Glutamatergic neuron (in vitro differentiated cells): ENCODE measurements around the gene FAAP100. TPM values are rescaled to one million over a fixed set of nuclear protein-coding genes. Genes with fewer than 3 reads are reported as not detected.

Experiments
- DNase-seq: peaks from one replicate; pipeline ENCODE4 v3.0.0; 2022
- H3K27ac Mint-ChIP-seq: one replicate; pipeline ENCODE4 v1.8.0; 2020; ENCODE audit warnings: mild to moderate bottlenecking, mixed read lengths, inconsistent platforms; ENCODE audit not compliant: unreplicated experiment
- H3K27me3 Mint-ChIP-seq: one replicate; pipeline ENCODE4 v1.8.0; 2020; ENCODE audit warnings: mild to moderate bottlenecking, moderate library complexity, mixed read lengths, inconsistent platforms; ENCODE audit not compliant: unreplicated experiment
- H3K36me3 Mint-ChIP-seq: one replicate; pipeline ENCODE4 v1.8.0; 2020; ENCODE audit warnings: mild to moderate bottlenecking, mixed read lengths, inconsistent platforms; ENCODE audit not compliant: unreplicated experiment
- H3K4me1 Mint-ChIP-seq: one replicate; pipeline ENCODE4 v1.8.0; 2020; ENCODE audit warnings: mild to moderate bottlenecking, low read depth, mixed read lengths, inconsistent platforms; ENCODE audit not compliant: unreplicated experiment
- H3K4me3 Mint-ChIP-seq: one replicate; pipeline ENCODE4 v1.8.0; 2020; ENCODE audit warnings: mild to moderate bottlenecking, mixed read lengths, inconsistent platforms; ENCODE audit not compliant: unreplicated experiment
- H3K9me3 Mint-ChIP-seq: one replicate; pipeline ENCODE4 v1.8.0; 2020; ENCODE audit warnings: mild to moderate bottlenecking, moderate library complexity, mixed read lengths, inconsistent platforms; ENCODE audit not compliant: unreplicated experiment
- total RNA-seq: library from RNA; stranded (reverse); fragmentation: NEBNext Ultra II Directional; extraction: Animal tissue kit (Norgen Biotek cat#: 25700); gene quantifications from one replicate; pipeline ENCODE4 v1.2.1, GENCODE V29; 2021; ENCODE audit not compliant: unreplicated experiment
- TF ChIP-seq, protein P1 (sequence below): fragments of 200-600 bp; sonication (generic); IDR thresholded peaks from one replicate; pipeline ENCODE4 v1.5.0; 2021; ENCODE audit not compliant: partially characterized antibody, unreplicated experiment

Gene FAAP100
- total RNA-seq, 1 donor from 2014 or later: 56.5 TPM

DNA sequence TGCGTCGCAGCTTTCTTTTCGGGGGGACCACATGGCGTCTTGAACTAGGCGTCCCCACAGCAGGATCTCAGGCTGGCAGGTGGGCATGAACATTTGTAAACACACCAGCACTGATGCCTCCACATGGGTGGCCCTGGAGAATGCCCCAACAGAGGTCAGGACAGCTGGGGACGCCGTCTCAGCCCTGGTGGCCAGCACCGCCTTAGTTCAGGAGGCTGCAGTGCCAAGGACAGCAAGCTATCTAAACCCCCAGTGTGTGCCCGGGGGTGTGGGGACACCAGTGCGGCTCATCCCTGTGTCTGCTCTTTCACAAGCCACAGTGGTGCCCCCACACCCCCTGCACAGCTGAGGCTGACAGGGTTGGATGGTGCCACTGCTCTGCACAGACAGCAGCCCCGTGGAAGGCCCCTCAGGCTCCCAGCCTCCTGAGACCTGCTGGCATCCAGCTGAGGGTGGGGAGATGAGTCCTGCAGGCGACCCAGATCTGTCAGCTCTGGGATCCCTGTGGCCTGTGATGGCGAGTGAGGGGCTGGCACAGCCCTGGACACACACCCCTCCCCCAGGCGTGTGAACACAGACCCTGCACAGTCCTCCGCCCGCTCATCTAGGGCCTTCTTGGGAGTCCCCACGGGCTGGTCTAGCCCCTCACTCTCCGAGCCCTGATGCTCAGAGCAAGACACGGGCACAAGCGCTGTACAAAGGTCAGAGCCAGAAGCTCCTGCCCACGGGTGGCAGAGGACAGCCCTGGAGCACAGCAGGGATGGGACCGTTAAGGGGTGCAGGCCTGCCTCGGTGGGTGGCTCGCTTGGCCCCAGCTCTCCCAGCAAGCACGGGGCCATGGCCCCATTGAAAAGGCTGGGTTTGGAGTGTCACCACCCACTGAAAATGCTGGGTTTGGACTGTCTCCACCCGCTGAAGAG lies 13.2 kb downstream of the FAAP100 start:
- peaks cover 5% of the 10 kb centered on the region for H3K4me1 Mint-ChIP-seq
- DNase-seq: no peak
- no peak overlapping the region for H3K4me3 Mint-ChIP-seq
- H3K27me3 Mint-ChIP-seq: peaks cover 7% of the 10 kb centered on the region
- H3K27ac Mint-ChIP-seq: no peak overlapping the region
- H3K36me3 Mint-ChIP-seq: no peaks in the 10 kb centered on the region
- peaks cover 10% of the 10 kb centered on the region for H3K9me3 Mint-ChIP-seq
- TF ChIP-seq, protein P1, sequence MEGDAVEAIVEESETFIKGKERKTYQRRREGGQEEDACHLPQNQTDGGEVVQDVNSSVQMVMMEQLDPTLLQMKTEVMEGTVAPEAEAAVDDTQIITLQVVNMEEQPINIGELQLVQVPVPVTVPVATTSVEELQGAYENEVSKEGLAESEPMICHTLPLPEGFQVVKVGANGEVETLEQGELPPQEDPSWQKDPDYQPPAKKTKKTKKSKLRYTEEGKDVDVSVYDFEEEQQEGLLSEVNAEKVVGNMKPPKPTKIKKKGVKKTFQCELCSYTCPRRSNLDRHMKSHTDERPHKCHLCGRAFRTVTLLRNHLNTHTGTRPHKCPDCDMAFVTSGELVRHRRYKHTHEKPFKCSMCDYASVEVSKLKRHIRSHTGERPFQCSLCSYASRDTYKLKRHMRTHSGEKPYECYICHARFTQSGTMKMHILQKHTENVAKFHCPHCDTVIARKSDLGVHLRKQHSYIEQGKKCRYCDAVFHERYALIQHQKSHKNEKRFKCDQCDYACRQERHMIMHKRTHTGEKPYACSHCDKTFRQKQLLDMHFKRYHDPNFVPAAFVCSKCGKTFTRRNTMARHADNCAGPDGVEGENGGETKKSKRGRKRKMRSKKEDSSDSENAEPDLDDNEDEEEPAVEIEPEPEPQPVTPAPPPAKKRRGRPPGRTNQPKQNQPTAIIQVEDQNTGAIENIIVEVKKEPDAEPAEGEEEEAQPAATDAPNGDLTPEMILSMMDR: no peak

DNA sequence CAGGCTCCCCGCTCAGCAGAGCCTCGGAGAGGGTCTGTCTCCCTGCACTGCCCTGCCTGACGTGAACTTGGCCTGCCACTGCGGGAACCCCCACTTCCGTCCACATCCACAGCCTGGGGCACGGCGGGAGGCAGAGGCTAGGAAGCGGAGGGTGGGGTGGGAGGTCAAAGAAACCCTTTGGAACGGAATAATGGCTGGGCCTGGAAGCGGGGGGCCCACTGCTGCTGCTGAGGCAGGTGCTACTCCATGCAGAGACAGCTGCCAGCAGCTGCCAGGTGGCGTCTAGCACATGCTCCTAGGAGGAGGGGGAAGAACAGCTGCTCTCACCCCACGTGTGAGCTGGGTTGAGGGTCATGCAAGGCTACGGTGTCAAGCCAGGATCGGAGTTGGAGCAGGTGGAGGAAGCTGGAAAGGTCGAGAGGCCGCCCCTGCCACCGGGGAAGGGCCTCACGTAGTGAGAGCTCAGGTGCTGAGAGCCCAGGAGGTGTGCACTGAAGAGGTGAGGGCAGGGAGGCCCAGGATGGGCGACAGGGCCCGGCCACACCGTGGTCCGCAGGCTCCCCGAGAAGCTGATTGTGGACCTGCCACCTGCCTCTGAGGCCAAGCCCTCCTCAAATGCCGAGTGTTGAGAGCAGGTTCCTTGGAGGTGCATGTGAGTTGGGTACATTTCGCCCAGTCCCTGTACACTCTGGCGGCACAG lies 14.1 kb downstream of the FAAP100 start:
- Mint-ChIP-seq H3K9me3 (peaks cover 10% of the 10 kb centered on the region), H3K27ac (peak overlapping the region; percentile 90), H3K27me3 (peaks cover 7% of the 10 kb centered on the region), H3K36me3 (no peaks in the 10 kb centered on the region), H3K4me3 (peak overlapping the region; percentile 55), H3K4me1 (peaks cover 5% of the 10 kb centered on the region)
- TF ChIP-seq, protein P1: no peak
- DNase-seq: peak; percentile 54

DNA sequence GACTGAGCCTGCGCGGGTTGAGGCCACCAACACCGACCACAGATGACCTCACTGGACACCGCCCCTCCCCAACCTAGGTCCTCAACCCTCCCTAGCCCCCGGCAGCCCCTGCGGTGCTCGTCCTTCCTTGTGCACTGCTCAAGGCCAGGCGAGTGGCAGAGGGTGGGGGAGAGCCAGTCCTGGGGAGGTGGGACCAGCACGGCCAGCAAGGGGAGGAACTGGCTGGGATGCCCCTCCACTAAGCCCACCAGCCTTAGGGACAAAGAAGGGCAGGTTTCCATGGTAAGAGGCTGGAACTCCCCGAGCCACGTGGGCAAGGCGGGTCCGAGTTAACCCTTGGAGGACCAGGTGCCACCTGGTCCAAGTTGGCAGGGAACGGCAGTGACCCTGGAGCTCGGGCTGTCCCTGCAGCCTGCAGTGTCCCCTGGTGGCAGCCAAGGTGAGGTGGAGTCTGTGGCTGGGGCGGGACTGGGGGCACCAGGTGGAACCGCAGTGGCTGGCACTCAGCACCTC lies 14.8 kb downstream of the FAAP100 start:
- Mint-ChIP-seq H3K4me1 (peaks cover 5% of the 10 kb centered on the region), H3K9me3 (peaks cover 10% of the 10 kb centered on the region), H3K27ac (peak overlapping the region; percentile 90), H3K27me3 (peaks cover 7% of the 10 kb centered on the region), H3K4me3 (no peak overlapping the region), H3K36me3 (no peaks in the 10 kb centered on the region)
- peak; percentile 62 for DNase-seq
- TF ChIP-seq, protein P1: peak; percentile 73

DNA sequence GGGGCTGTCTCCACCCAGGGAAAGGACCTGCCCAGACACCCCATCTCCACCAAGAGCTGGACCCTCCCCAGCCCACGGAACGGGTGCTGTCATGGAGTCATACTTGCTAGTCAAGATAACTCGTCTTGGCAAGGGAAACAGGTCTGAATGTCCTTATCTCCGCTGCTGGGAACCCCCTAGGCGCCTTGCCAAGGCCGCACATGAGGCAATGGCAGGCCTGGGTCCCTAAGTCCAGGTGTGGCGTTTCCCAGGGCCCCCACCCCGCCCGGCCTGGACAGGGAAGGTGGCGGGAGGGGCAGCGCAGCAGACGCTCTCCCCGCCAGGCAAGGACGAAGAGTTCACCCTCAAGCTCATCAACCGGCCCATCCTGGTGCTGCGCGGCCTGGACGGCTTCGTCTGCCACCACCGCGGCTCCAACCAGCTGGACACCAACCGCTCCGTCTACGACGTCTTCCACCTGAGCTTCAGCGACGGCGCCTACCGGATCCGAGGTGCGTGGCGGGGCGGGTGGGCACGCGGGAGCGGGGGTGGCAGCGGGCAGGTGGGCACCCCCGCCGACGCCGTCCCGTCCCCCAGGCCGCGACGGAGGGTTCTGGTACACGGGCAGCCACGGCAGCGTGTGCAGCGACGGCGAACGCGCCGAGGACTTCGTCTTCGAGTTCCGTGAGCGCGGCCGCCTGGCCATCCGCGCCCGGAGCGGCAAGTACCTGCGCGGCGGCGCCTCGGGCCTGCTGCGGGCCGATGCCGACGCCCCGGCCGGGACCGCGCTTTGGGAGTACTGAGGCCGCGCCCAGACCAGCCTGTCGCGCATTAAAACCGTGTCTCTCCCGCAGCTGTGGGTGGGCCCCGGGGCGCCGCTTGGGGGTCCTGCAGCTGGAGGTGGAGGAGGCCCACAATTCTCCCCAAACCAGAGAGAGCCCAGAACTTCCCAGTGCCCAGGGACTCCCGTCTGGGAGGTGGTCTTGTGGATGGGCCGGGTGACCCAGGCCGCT lies 15.6 kb downstream of the FAAP100 start:
- Mint-ChIP-seq H3K9me3 (peaks cover 8% of the 10 kb centered on the region), H3K4me3 (no peak overlapping the region), H3K4me1 (peaks cover 5% of the 10 kb centered on the region), H3K27ac (no peak overlapping the region), H3K27me3 (peaks cover 7% of the 10 kb centered on the region), H3K36me3 (no peaks in the 10 kb centered on the region)
- TF ChIP-seq, protein P1: no peak
- DNase-seq: no peak
